Measurements from ENCODE around the gene IRF1. TPM values are rescaled to one million over a fixed set of nuclear protein-coding genes. Genes with fewer than 3 reads are reported as not detected.

The IRF1 gene, protein sequence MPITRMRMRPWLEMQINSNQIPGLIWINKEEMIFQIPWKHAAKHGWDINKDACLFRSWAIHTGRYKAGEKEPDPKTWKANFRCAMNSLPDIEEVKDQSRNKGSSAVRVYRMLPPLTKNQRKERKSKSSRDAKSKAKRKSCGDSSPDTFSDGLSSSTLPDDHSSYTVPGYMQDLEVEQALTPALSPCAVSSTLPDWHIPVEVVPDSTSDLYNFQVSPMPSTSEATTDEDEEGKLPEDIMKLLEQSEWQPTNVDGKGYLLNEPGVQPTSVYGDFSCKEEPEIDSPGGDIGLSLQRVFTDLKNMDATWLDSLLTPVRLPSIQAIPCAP
- 100 TPM for polyA plus RNA-seq
- long read RNA-seq, donor 1, full-length matches to known transcripts, result 4 of 4 reads
- long read RNA-seq, donor 1, partial matches to known transcripts, result 0 of 4 reads
- long read RNA-seq, donor 1, other reads (novel, unspliced or antisense), result 0 of 4 reads
- long read RNA-seq, donor 2, transcript IRF1-201 (10 exons, 3,579 nt), result major isoform, 16 of 18 reads
- long read RNA-seq, donor 2, partial matches to known transcripts, result 0 of 18 reads
- long read RNA-seq, donor 2, other reads (novel, unspliced or antisense), result 0 of 18 reads
- long read RNA-seq, donor 3, full-length matches to known transcripts, result 22 of 28 reads
- long read RNA-seq, donor 3, partial matches to known transcripts, result 6 of 28 reads
- long read RNA-seq, donor 3, other reads (novel, unspliced or antisense), result 0 of 28 reads
- long read RNA-seq, donor 4, full-length matches to known transcripts, result 1 of 1 reads
- long read RNA-seq, donor 4, partial matches to known transcripts, result 0 of 1 reads
- long read RNA-seq, donor 4, other reads (novel, unspliced or antisense), result 0 of 1 reads
- long read RNA-seq, donor 5, partial matches to known transcripts, result 0 of 5 reads
- long read RNA-seq, donor 5, other reads (novel, unspliced or antisense), result 0 of 5 reads
- long read RNA-seq, donor 6, full-length matches to known transcripts, result 17 of 27 reads
- long read RNA-seq, donor 6, partial matches to known transcripts, result 10 of 27 reads
- long read RNA-seq, donor 6, other reads (novel, unspliced or antisense), result 0 of 27 reads
- long read RNA-seq, donor 7, partial matches to known transcripts, result 0 of 1 reads
- long read RNA-seq, donor 7, other reads (novel, unspliced or antisense), result 0 of 1 reads
- long read RNA-seq, donor 8, transcript IRF1-201 (10 exons, 3,579 nt), result major isoform, 15 of 15 reads
- long read RNA-seq, donor 8, partial matches to known transcripts, result 0 of 15 reads
- long read RNA-seq, donor 8, other reads (novel, unspliced or antisense), result 0 of 15 reads
- long read RNA-seq, donor 9, full-length matches to known transcripts, result 10 of 10 reads
- long read RNA-seq, donor 9, partial matches to known transcripts, result 0 of 10 reads
- long read RNA-seq, donor 9, other reads (novel, unspliced or antisense), result 0 of 10 reads
- long read RNA-seq, donor 10, transcript IRF1-201 (10 exons, 3,579 nt), result major isoform, 14 of 14 reads
- long read RNA-seq, donor 10, partial matches to known transcripts, result 0 of 14 reads
- long read RNA-seq, donor 10, other reads (novel, unspliced or antisense), result 0 of 14 reads
- long read RNA-seq, donor 11, full-length matches to known transcripts, result 11 of 11 reads
- long read RNA-seq, donor 11, partial matches to known transcripts, result 0 of 11 reads
- long read RNA-seq, donor 11, other reads (novel, unspliced or antisense), result 0 of 11 reads

DNA sequence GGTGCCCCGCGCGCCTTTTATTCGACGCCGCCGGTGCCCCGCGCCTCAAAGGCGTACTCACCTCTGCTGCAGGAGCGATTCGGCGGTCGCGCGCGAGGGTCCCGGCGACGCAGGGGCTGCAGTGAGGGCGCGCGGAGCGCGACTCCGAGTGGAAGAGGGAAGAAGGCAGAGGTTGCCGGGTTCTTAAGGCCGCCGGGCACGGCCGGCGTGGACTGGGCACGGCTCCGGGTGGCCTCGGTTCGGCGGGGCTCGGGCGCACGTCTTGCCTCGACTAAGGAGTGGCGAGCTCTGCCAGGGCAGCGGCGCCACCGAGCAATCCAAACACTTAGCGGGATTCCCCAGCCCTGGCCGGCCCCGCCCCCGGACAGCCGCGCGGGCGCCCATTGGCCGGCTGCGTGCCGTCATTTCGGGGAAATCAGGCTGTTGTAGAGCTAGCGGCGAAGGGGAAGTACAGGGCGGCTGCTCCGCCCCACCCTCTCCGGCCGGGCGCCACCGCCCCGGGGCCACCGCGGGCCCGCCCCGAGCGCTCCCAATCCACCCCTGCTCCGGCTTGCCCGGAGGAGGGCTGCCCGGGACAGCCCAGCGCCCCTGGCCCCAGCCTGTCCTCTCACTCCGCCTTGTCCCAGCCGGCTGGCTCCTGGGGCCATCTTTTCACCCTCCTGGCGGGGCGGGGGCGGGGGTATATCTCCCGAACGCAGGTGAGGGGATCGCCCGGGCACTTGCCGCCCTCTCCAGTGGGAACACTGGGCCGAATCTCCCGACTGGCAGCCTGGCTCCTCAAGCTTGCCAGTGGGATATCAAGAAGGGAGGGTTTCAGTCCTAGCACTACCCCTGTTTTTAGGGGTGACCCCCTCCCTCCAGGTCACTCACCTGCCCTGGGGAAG, at the start of gene IRF1:
Gene IRF1, minus strand, starts transcription at position 290 of the 884 bp plus-strand sequence. CDS start 1,295 bp downstream, outside the sequence.
- no CpG with 5 or more reads among the region's 87 CpGs for whole genome bisulfite sequencing (ENCODE audit: insufficient coverage, low lambda C conversion rate)
- Histone ChIP-seq H3K4me1 (ENCODE audit: control insufficient read depth, insufficient read depth, low read length) (peaks cover 44% of the 10 kb centered on the region), H3K27ac (ENCODE audit: low read length) (peak within 1 kb of the TSS; percentile 98)

DNA sequence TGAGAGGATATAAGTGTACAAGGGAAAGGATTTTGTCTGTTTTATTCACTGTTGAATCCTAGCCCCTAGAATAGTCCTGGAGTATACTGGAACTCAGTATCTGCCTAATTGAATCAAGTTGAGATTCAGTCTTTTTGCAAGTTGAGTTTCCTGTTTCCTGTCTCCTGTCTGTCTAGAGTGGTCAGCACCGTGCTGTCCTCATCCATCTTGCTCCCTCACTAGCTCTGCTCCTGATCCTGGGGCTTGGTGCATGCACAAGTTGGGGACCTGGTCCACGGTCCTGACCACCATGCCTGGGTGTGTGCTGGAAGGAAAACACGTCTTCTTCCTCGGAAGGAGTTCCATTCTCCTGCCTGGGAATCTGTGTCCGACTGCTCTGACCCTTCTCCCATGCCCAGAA, 49.6 kb upstream of the IRF1 start:
- Histone ChIP-seq H3K4me3 (ENCODE audit: low read length) (no peak overlapping the region), H3K27ac (ENCODE audit: low read length) (no peak overlapping the region), H3K27me3 (ENCODE audit: control insufficient read depth, insufficient read depth, low read length) (peaks cover 2% of the 10 kb centered on the region), H3K9me3 (ENCODE audit: control insufficient read depth, low read depth, low read length) (no peaks in the 10 kb centered on the region), H3K4me1 (ENCODE audit: control insufficient read depth, insufficient read depth, low read length) (no peaks in the 10 kb centered on the region), H3K36me3 (ENCODE audit: control insufficient read depth, insufficient read depth, low read length) (no peaks in the 10 kb centered on the region)
- DNase-seq, result no peak
- no CpG with 5 or more reads among the region's 5 CpGs for WGBS (ENCODE audit: insufficient coverage, low lambda C conversion rate)

More for the DNA sequence above, at the start of gene IRF1:
- peak; percentile 97 to 99 for DNase-seq
- peak within 1 kb of the TSS; percentile 95 for H3K4me3 ChIP-seq (ENCODE audit: low read length)
- H3K27me3 ChIP-seq (ENCODE audit: control insufficient read depth, insufficient read depth, low read length), result no peaks in the 10 kb centered on the region
- peaks cover 33% of the 10 kb centered on the region for H3K36me3 ChIP-seq (ENCODE audit: control insufficient read depth, insufficient read depth, low read length)
- no peaks in the 10 kb centered on the region for H3K9me3 ChIP-seq (ENCODE audit: control insufficient read depth, low read depth, low read length)

DNA sequence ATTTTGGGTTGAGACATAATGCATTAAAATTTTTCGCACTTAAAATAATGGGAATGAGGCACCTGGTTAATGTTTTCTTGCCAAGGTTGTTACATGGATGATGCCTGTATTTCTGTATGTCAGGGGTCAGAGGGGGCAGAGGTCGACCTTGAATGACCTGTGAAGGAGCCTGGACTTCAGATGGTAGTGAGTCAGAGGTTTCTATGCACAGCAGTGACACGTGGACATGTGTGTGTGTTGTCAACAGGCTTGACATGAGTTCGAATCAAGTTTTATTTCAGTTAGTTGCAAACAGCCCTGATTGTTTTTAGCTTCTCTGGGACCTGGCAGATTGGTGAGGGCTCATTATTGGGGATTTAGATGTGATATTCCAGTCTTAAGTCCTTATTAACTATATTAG, 49.1 kb upstream of the IRF1 start:
- Histone ChIP-seq H3K36me3 (ENCODE audit: control insufficient read depth, insufficient read depth, low read length) (no peaks in the 10 kb centered on the region), H3K4me1 (ENCODE audit: control insufficient read depth, insufficient read depth, low read length) (no peaks in the 10 kb centered on the region), H3K27ac (ENCODE audit: low read length) (no peak overlapping the region), H3K27me3 (ENCODE audit: control insufficient read depth, insufficient read depth, low read length) (peaks cover 2% of the 10 kb centered on the region), H3K9me3 (ENCODE audit: control insufficient read depth, low read depth, low read length) (no peaks in the 10 kb centered on the region), H3K4me3 (ENCODE audit: low read length) (no peak overlapping the region)
- WGBS (ENCODE audit: insufficient coverage, low lambda C conversion rate), result 76% methylated on average over 2 of the region's 4 CpGs
- no peak for DNase-seq

DNA sequence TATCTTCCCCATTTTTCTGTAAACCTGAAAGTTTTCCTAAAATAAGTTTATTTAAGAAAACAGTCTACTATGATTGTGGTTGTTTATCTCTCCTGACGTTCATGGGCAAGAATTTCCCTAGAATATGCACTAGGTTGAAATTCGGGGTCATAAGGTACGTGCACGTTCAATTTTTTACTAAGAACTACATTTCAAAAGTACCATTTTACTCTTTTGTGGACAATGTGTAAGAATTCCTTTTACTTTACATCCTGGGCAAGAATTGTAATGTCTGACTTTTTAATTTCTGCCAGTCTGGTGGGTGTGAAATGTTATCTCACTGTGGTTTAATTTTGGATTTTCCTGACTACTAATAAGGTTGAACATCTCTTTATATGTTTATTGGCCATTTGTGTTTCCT, 40.4 kb upstream of the IRF1 start:
- no peak overlapping the region for H3K4me3 ChIP-seq (ENCODE audit: low read length)
- peaks cover 5% of the 10 kb centered on the region for H3K27me3 ChIP-seq (ENCODE audit: control insufficient read depth, insufficient read depth, low read length)
- no peak for DNase-seq
- WGBS (ENCODE audit: insufficient coverage, low lambda C conversion rate), result 100% methylated on average over 2 of the region's 4 CpGs
- H3K36me3 ChIP-seq (ENCODE audit: control insufficient read depth, insufficient read depth, low read length), result no peaks in the 10 kb centered on the region
- H3K27ac ChIP-seq (ENCODE audit: low read length), result no peak overlapping the region
- no peaks in the 10 kb centered on the region for H3K9me3 ChIP-seq (ENCODE audit: control insufficient read depth, low read depth, low read length)
- H3K4me1 ChIP-seq (ENCODE audit: control insufficient read depth, insufficient read depth, low read length), result peaks cover 5% of the 10 kb centered on the region

DNA sequence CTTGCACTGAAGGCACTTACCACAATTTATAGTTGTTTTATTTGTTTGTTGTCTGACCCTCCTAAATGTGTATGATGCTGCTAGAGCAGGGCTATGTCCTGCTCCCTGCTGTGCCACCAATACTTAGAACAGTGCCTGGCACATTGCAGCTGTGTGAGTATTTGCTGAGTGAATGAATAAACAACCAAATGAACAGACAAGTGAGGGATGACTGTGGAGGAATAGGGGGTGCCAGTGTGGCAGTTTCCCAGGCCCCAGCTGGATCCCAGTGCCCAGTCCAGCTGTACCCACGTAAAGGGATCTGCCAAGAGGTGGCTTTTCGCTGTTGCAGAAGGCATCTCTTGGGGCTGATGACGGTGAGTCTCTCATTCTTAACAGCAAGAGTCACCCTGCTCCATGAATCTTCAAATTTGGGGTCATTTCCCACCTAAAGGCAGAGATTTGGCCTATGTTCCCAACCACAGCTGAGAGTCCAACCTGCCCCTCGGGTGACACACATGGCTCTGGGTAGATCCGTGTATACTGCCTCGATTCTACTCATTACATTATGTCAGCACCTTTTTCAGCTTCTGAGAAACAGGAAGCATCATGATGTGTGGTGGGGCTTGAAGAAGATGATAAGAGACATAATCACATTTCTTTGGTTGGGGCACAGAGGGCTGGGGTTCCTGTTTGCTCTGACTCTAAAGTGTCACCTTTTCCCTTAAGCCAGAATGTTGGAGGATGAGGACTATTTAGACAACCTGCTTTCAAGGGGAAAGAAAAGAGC, 38.5 kb upstream of the IRF1 start:
- no peak for DNase-seq
- peaks cover 5% of the 10 kb centered on the region for H3K4me1 ChIP-seq (ENCODE audit: control insufficient read depth, insufficient read depth, low read length)
- no peak overlapping the region for H3K27ac ChIP-seq (ENCODE audit: low read length)
- H3K4me3 ChIP-seq (ENCODE audit: low read length), result no peak overlapping the region
- WGBS (ENCODE audit: insufficient coverage, low lambda C conversion rate), result no CpG with 5 or more reads among the region's 6 CpGs
- no peaks in the 10 kb centered on the region for H3K36me3 ChIP-seq (ENCODE audit: control insufficient read depth, insufficient read depth, low read length)
- peaks cover 2% of the 10 kb centered on the region for H3K27me3 ChIP-seq (ENCODE audit: control insufficient read depth, insufficient read depth, low read length)
- H3K9me3 ChIP-seq (ENCODE audit: control insufficient read depth, low read depth, low read length), result no peaks in the 10 kb centered on the region

DNA sequence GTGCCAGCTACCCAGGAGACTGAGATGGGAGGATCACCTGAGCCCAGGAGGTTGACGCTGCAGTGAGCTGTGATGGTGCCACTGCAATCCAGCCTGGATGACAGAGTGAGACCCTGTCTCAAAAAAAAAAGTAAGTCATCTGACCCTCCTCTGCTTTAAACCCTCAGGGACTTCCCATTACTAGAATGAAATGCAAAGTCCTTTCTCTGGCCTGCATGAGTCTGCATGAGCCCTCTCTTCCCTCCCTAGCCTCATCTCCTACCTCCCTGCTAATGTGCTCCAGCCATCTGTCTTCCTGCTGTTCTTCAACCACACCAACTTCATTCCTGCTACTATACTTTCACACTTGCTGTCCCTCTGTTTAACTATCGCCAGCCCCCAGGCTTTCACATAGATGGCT, 37.4 kb upstream of the IRF1 start:
- no peak overlapping the region for H3K4me3 ChIP-seq (ENCODE audit: low read length)
- no peaks in the 10 kb centered on the region for H3K36me3 ChIP-seq (ENCODE audit: control insufficient read depth, insufficient read depth, low read length)
- H3K9me3 ChIP-seq (ENCODE audit: control insufficient read depth, low read depth, low read length), result no peaks in the 10 kb centered on the region
- no peak overlapping the region for H3K27ac ChIP-seq (ENCODE audit: low read length)
- H3K4me1 ChIP-seq (ENCODE audit: control insufficient read depth, insufficient read depth, low read length), result peaks cover 5% of the 10 kb centered on the region
- 86% methylated on average over 1 of the region's 2 CpGs for WGBS (ENCODE audit: insufficient coverage, low lambda C conversion rate)
- DNase-seq, result no peak
- H3K27me3 ChIP-seq (ENCODE audit: control insufficient read depth, insufficient read depth, low read length), result peaks cover 2% of the 10 kb centered on the region

DNA sequence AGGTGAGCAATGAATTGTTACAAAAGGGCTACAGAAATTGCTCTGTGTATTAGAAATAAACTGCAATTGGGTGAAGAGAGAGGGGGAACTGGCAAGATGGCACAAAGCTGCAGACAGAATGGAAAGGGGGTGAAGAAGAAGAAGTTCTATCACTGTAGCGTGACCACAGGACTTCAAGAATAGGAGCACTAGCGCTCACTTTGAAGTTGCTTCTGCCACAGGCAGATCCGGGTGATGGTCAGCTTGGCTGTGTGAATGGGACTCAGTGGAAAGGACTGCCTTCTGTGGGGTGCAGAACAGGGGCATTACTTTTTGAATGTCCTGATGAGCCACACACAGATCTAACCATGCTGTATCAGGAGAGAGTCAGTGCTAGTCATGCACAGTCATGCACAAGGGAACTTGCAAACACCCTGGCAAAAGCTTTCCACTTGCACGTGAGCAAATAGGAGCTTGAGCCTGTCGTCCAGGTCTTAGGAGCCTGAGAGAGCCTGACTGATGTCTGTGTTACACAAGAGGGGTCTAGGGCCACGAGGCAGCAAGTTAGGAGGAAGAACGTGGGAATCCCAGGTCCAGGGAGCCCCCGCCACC, 36.5 kb upstream of the IRF1 start:
- Histone ChIP-seq H3K4me3 (ENCODE audit: low read length) (no peak overlapping the region), H3K27ac (ENCODE audit: low read length) (no peak overlapping the region), H3K27me3 (ENCODE audit: control insufficient read depth, insufficient read depth, low read length) (peaks cover 2% of the 10 kb centered on the region), H3K4me1 (ENCODE audit: control insufficient read depth, insufficient read depth, low read length) (peaks cover 5% of the 10 kb centered on the region), H3K36me3 (ENCODE audit: control insufficient read depth, insufficient read depth, low read length) (no peaks in the 10 kb centered on the region), H3K9me3 (ENCODE audit: control insufficient read depth, low read depth, low read length) (no peaks in the 10 kb centered on the region)
- DNase-seq, result no peak
- no CpG with 5 or more reads among the region's 8 CpGs for WGBS (ENCODE audit: insufficient coverage, low lambda C conversion rate)

DNA sequence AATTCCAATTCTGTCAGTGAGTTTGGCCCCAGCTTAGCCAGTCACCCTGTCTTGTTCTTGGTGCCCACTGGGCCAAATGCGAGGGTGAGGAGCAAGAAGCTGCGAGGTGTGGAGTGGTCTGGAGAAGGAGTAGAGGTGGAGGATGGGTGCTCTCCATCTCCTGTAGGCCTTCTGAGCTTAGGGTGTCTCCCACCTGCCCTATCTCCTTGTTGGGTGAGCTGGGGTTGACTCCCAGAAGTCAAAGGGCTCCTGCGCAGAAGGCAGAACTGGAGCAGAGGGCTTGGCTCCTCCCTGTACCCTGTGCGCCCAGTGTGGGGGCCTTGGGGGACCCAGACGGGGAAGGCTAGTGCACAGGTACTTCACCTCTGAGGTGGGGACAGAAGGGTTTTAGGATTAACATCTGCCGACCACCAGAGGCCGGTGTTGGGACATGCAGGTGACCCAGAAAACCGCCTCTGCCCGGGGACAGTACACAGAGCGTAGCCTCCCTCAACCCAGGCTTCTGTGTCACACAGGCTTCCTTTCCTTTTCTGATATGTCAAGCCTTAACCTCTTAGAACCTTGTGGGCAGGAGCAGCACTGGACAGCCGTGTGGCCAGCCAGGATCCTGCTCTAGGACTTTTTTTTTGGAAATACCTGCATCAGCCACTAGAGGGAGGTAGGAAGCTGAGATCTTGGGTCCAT, 35.9 kb upstream of the IRF1 start:
- Histone ChIP-seq H3K4me1 (ENCODE audit: control insufficient read depth, insufficient read depth, low read length) (peaks cover 5% of the 10 kb centered on the region), H3K27me3 (ENCODE audit: control insufficient read depth, insufficient read depth, low read length) (peaks cover under 1% of the 10 kb centered on the region), H3K9me3 (ENCODE audit: control insufficient read depth, low read depth, low read length) (no peaks in the 10 kb centered on the region), H3K36me3 (ENCODE audit: control insufficient read depth, insufficient read depth, low read length) (no peaks in the 10 kb centered on the region), H3K4me3 (ENCODE audit: low read length) (peak overlapping the region; percentile 25), H3K27ac (ENCODE audit: low read length) (no peak overlapping the region)
- DNase-seq, result peak; percentile 23 to 63
- WGBS (ENCODE audit: insufficient coverage, low lambda C conversion rate), result no CpG with 5 or more reads among the region's 11 CpGs
